HepG2 (cell line): ENCODE measurements around the gene WDR81. TPM values are rescaled to one million over a fixed set of nuclear protein-coding genes. Genes with fewer than 3 reads are reported as not detected.
A peak's percentile ranks its signal among the peaks of the same experiment; 100 is the strongest.

Source experiments
- CBX1 ChIP-seq: IDR thresholded peaks from one replicate; pipeline ENCODE4 v1.6.1; 2016; ENCODE audit warnings: antibody characterized with exemption, low read depth
- CREB3 ChIP-seq: sonication (generic); formaldehyde crosslinking; IDR thresholded peaks from 2 replicates; pipeline ENCODE4 v1.5.0; 2020; ENCODE audit warnings: missing genetic modification reagents
- DZIP1 ChIP-seq: sonication (generic); formaldehyde crosslinking; IDR thresholded peaks from 2 replicates; pipeline ENCODE4 v1.5.0; 2020; ENCODE audit warnings: mild to moderate bottlenecking, missing genetic modification reagents
- HDAC6 ChIP-seq: fragments of 200-600 bp; sonication (generic); IDR thresholded peaks from 2 replicates; pipeline ENCODE4 v1.7.0; 2017; ENCODE audit warnings: mild to moderate bottlenecking, antibody characterized with exemption, low read length, low read depth
- HNF1B ChIP-seq: sonication (generic); formaldehyde crosslinking; IDR thresholded peaks from 2 replicates; pipeline ENCODE4 v1.5.1; 2020; ENCODE audit warnings: mild to moderate bottlenecking, moderate library complexity, missing genetic modification reagents
- JUND ChIP-seq: sonication (generic); formaldehyde crosslinking; IDR thresholded peaks from 2 replicates; pipeline ENCODE4 v1.8.0; 2022; ENCODE audit warnings: mild to moderate bottlenecking, missing genetic modification reagents
- KLF11 ChIP-seq: IDR thresholded peaks from 2 replicates; pipeline ENCODE4 v1.6.1; 2016; ENCODE audit warnings: missing compliant biosample characterization
- NFATC3 ChIP-seq: sonication (generic); formaldehyde crosslinking; IDR thresholded peaks from 2 replicates; pipeline ENCODE4 v1.5.1; 2020; ENCODE audit warnings: mild to moderate bottlenecking, missing genetic modification reagents
- PAWR ChIP-seq: sonication (generic); formaldehyde crosslinking; IDR thresholded peaks from 2 replicates; pipeline ENCODE4 v1.4.0; 2020; ENCODE audit warnings: missing genetic modification reagents, mild to moderate bottlenecking, borderline replicate concordance
- SP140L ChIP-seq: sonication (generic); formaldehyde crosslinking; IDR thresholded peaks from 2 replicates; pipeline ENCODE4 v1.4.0; 2020; ENCODE audit warnings: missing genetic modification reagents, borderline replicate concordance
- ZNF18 ChIP-seq: sonication (generic); formaldehyde crosslinking; IDR thresholded peaks from 2 replicates; pipeline ENCODE4 v1.8.0; 2022; ENCODE audit warnings: mild to moderate bottlenecking, missing genetic modification reagents; ENCODE audit not compliant: insufficient replicate concordance
- ZNF282 ChIP-seq: fragments of 450-650 bp; IDR thresholded peaks from 2 replicates; pipeline ENCODE4 v1.6.1; 2018; ENCODE audit not compliant: partially characterized antibody
- ZNF646 ChIP-seq: sonication (generic); formaldehyde crosslinking; IDR thresholded peaks from 2 replicates; pipeline ENCODE4 v1.9.0; 2021; ENCODE audit warnings: mild to moderate bottlenecking, missing genetic modification reagents
- ZNF709 ChIP-seq: sonication (generic); formaldehyde crosslinking; IDR thresholded peaks from 2 replicates; pipeline ENCODE4 v1.5.0; 2020; ENCODE audit warnings: mild to moderate bottlenecking, missing genetic modification reagents
- ZNF776 ChIP-seq: sonication (generic); formaldehyde crosslinking; IDR thresholded peaks from 2 replicates; pipeline ENCODE4 v1.4.0; 2020; ENCODE audit warnings: mild to moderate bottlenecking, missing genetic modification reagents
- ZNF850 ChIP-seq: sonication (generic); formaldehyde crosslinking; conservative IDR thresholded peaks from 2 replicates; pipeline ENCODE4 v1.9.0; 2021; ENCODE audit warnings: mild to moderate bottlenecking, missing genetic modification reagents
- polyA plus RNA-seq, 8 experiments: library from polyadenylated mRNA; depleted of rRNA in 3 of 8; stranded (reverse) in 7 of 8; unstranded in 1 of 8; fragments of >200 nt; fragmentation: Illumina TruSeq in 4 of 8; extraction: Trizol in 4 of 8; gene quantifications; 2 replicates each; pipeline versions ENCODE4 v1.2.1 to v1.2.3, GENCODE V29; 2011 to 2016; ENCODE audit warnings: low read depth in 4 of 8, missing spikeins in 1 of 8, mixed read lengths in 1 of 8; ENCODE audit not compliant: insufficient read depth in 1 of 8
- total RNA-seq, 5 experiments: library from RNA; depleted of rRNA; stranded (reverse); fragments of >200 nt; fragmentation: Illumina TruSeq; extraction: Trizol; gene quantifications; 2 replicates each; pipeline ENCODE4 v1.2.3, GENCODE V29; 2016; ENCODE audit warnings: low read depth in 1 of 5

The WDR81 gene
- total and polyA plus RNA-seq, 2 of the 13 experiments (the other 11 are each of a cell fraction or from before 2014, with no cell fraction given) = 9.1 to 16.7 TPM

- TF ChIP-seq ZNF646 (CRISPR knock-in tag) = no peak
- no peak for TF ChIP-seq ZNF709
- no peak for TF ChIP-seq CBX1
- TF ChIP-seq HNF1B (CRISPR knock-in tag) = 0 out of 2 replicates have a peak, but pooled peaks have one; percentile 32
- no peak for TF ChIP-seq DZIP1 (CRISPR knock-in tag)
- no peak for TF ChIP-seq NFATC3 (CRISPR knock-in tag)
- no peak for TF ChIP-seq SP140L (CRISPR knock-in tag)
- TF ChIP-seq KLF11 (CRISPR knock-in tag) = no peak
- TF ChIP-seq JUND (CRISPR knock-in tag) = peak; percentile 67; the same call in 1 of the 2 replicates
- TF ChIP-seq ZNF850 (CRISPR knock-in tag) = no peak
- TF ChIP-seq ZNF776 (CRISPR knock-in tag) = no peak
- TF ChIP-seq CREB3 = no peak
- TF ChIP-seq PAWR (CRISPR knock-in tag) = no peak
- TF ChIP-seq HDAC6 = no peak
- no peak for TF ChIP-seq ZNF282
- no peak for TF ChIP-seq ZNF18 (CRISPR knock-in tag)
These were observed 45.4 kb downstream of the WDR81 start (continued) for GRCh38 chr17:1769822-1770477.
